DND-41 (cell line): ENCODE measurements around the gene EXD3.

Source experiments
- ATAC-seq: fragments of 200-7000 bp; cut with Tn5 transposase; 3 replicates; pipeline ENCODE4 v1.9.1; 2021; ENCODE audit warnings: low read depth; ENCODE audit not compliant: insufficient read depth
- DNase-seq: peaks from one replicate; pipeline ENCODE4 v3.0.0-alpha.2; 2020
- H2AFZ ChIP-seq: 2 replicates; pipeline ENCODE4 v1.6.0; 2012; ENCODE audit warnings: low read depth, low read length
- H3K27ac ChIP-seq: 2 replicates; pipeline ENCODE4 v1.5.1; 2012; ENCODE audit warnings: low read length, inconsistent platforms
- H3K27me3 ChIP-seq: fragments of 200-600 bp; sonication (generic); 2 replicates; pipeline ENCODE4 v1.6.0; 2012; ENCODE audit warnings: low read length, mild to moderate bottlenecking, inconsistent platforms; ENCODE audit not compliant: insufficient read depth, poor library complexity
- H3K36me3 ChIP-seq: 2 replicates; pipeline ENCODE4 v1.5.1; 2012; ENCODE audit warnings: low read length, inconsistent platforms; ENCODE audit not compliant: insufficient read depth
- H3K4me1 ChIP-seq: 2 replicates; pipeline ENCODE4 v1.5.1; 2012; ENCODE audit warnings: mild to moderate bottlenecking, low read length; ENCODE audit not compliant: insufficient read depth
- H3K4me2 ChIP-seq: 2 replicates; pipeline ENCODE4 v1.6.0; 2012; ENCODE audit warnings: mild to moderate bottlenecking, moderate library complexity, low read length, inconsistent platforms; ENCODE audit not compliant: insufficient read depth
- H3K4me3 ChIP-seq, 2 experiments: fragments of 200-600 bp in 1 of 2; shearing (Covaris generic) in 1 of 2; 2 replicates each; pipeline ENCODE4 v1.5.1; 2012 to 2016; ENCODE audit warnings: inconsistent platforms in 2 of 2, low read length in 2 of 2, mild to moderate bottlenecking in 2 of 2, low read depth in 1 of 2, moderate library complexity in 1 of 2
- H3K79me2 ChIP-seq: 2 replicates; pipeline ENCODE4 v1.6.0; 2012; ENCODE audit warnings: low read length, inconsistent platforms; ENCODE audit not compliant: insufficient read depth
- H3K9ac ChIP-seq: 2 replicates; pipeline ENCODE4 v1.6.0; 2012; ENCODE audit warnings: low read depth, mild to moderate bottlenecking, inconsistent platforms, low read length, moderate library complexity
- H3K9me3 ChIP-seq: 2 replicates; pipeline ENCODE4 v1.5.1; 2012; ENCODE audit warnings: low read length, moderate library complexity, mild to moderate bottlenecking, inconsistent platforms; ENCODE audit not compliant: insufficient read depth, severe bottlenecking
- H4K20me1 ChIP-seq: 2 replicates; pipeline ENCODE4 v1.6.0; 2012; ENCODE audit warnings: low read length; ENCODE audit not compliant: insufficient read depth
- EZH2 ChIP-seq: IDR thresholded peaks from 3 replicates; pipeline ENCODE4 v1.6.1; 2012; ENCODE audit warnings: borderline replicate concordance, low read depth, mild to moderate bottlenecking, moderate library complexity, low read length, inconsistent platforms; ENCODE audit not compliant: severe bottlenecking
- TF ChIP-seq, protein P1 (sequence below): IDR thresholded peaks from 2 replicates; pipeline ENCODE4 v1.5.1; 2012; ENCODE audit warnings: borderline replicate concordance, low read length, moderate library complexity, mild to moderate bottlenecking; ENCODE audit not compliant: poor library complexity, severe bottlenecking; ENCODE audit errors: extremely low read depth

EXD3 gene

DNA sequence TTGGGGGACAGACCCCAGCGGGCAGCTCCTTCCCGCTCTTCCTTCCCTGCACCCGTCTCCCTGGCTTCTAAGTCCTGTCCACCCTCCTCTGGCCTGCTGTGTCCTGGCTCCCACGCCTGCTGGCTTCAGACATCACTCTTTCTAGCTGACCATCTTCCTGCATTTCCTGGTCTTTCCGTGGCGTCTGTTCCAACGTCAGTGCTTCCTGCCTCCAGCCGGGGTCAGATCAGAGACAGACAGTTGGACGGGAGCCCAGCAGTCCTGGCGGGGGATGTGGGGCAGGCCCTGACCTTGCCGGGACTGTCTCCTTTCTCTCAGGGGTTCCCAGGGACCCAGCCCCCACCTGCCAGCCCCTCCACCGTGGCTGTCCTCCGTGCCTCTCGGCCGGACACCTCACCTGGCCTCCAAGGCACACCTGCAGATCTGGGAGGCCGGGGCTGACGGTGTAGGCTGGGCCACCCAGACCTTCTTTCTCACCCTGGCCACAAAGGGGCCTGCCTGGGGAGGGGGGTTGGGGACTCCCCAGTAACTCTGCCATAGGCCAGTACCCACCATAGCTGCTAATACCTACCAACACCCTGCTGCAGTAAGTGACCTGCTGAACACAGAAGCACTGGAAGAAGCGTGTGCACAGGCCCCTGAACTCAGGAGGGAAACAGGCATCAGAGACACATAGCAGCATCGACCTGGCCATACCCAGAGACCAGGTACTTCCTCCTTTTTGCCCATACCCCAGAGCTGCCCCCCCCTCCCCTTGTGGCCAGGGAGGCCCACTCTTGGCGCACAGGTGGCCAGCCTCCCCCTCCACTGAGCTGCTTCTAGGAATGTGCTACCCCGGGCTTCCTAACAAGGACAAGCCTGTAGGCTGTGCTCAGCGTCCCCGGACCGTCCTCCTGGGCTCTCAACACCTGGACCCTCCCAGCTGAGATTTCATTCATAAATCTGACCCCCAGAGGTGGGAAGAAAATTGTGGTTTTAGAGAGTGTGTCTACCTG is 126.0 kb downstream of the EXD3 start:
- Histone ChIP-seq H3K9me3 (no peaks in the 10 kb centered on the region), H3K4me1 (no peaks in the 10 kb centered on the region)
- no peak for DNase-seq

DNA sequence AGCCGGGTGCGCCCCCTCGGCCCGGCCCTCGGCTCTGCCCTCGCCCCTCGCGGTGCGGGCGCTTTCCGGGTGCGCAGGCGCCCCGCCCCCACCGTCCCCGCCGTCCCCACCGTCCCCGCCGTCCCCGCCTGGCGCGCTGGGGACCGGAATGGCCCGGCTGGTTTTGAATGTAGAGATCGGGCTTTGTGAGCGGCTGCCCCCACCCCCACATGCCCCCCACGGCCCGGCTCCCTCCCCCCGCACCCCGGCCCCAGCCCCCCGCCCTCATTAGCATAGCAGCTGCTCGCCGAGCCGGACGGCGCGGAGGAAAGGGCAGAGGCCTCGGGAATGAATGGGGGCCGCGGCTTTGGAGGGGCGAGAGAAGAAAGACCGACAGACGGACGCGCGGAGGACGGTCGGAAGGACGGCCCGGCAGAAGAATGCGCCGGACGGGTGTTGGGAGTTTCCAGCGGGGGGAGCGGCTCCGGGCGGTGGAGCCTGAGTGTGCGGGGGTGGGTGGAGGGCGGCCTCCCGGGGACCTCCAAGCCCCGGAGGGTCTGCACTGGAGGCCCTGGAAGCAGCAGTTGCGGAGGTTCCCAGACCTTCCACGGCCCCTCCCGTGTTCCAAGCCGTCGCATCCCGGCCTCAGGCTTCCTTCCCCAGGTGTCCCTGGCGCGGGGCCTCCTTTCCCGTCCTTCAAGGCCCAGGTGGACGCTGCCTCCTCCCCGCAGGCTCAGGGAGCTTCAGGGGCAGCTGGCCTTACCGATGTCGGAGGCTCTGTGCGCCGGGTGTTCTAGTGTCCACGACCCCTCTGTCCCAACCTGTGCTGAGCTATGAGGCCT is 126.9 kb downstream of the EXD3 start:
- no peaks in the 10 kb centered on the region for H3K9me3 ChIP-seq
- no peak overlapping the region for H3K27ac ChIP-seq
- H3K36me3 ChIP-seq, result no peaks in the 10 kb centered on the region
- H3K4me1 ChIP-seq, result no peaks in the 10 kb centered on the region
- no peaks in the 10 kb centered on the region for H3K27me3 ChIP-seq
- no peaks in the 10 kb centered on the region for H3K79me2 ChIP-seq
- no peak for ATAC-seq
- H3K4me2 ChIP-seq, result no peak overlapping the region
- H3K4me3 ChIP-seq, result no peak overlapping the region
- no peak for TF ChIP-seq EZH2
- TF ChIP-seq, protein P1, sequence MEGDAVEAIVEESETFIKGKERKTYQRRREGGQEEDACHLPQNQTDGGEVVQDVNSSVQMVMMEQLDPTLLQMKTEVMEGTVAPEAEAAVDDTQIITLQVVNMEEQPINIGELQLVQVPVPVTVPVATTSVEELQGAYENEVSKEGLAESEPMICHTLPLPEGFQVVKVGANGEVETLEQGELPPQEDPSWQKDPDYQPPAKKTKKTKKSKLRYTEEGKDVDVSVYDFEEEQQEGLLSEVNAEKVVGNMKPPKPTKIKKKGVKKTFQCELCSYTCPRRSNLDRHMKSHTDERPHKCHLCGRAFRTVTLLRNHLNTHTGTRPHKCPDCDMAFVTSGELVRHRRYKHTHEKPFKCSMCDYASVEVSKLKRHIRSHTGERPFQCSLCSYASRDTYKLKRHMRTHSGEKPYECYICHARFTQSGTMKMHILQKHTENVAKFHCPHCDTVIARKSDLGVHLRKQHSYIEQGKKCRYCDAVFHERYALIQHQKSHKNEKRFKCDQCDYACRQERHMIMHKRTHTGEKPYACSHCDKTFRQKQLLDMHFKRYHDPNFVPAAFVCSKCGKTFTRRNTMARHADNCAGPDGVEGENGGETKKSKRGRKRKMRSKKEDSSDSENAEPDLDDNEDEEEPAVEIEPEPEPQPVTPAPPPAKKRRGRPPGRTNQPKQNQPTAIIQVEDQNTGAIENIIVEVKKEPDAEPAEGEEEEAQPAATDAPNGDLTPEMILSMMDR, result no peak
- H4K20me1 ChIP-seq, result no peaks in the 10 kb centered on the region
- DNase-seq, result no peak
- H2AFZ ChIP-seq, result no peak overlapping the region
- no peak overlapping the region for H3K9ac ChIP-seq

More for the DNA sequence above, 126.0 kb downstream of the EXD3 start:
- no peak overlapping the region for H3K4me2 ChIP-seq
- no peaks in the 10 kb centered on the region for H4K20me1 ChIP-seq
- H3K79me2 ChIP-seq, result no peaks in the 10 kb centered on the region
- H2AFZ ChIP-seq, result no peak overlapping the region
- no peaks in the 10 kb centered on the region for H3K36me3 ChIP-seq
- no peak for ATAC-seq
- H3K27ac ChIP-seq, result no peak overlapping the region
- H3K27me3 ChIP-seq, result no peaks in the 10 kb centered on the region
- H3K4me3 ChIP-seq, result no peak overlapping the region
- no peak overlapping the region for H3K9ac ChIP-seq
- TF ChIP-seq EZH2, result no peak
- TF ChIP-seq, protein P1, result no peak

DNA sequence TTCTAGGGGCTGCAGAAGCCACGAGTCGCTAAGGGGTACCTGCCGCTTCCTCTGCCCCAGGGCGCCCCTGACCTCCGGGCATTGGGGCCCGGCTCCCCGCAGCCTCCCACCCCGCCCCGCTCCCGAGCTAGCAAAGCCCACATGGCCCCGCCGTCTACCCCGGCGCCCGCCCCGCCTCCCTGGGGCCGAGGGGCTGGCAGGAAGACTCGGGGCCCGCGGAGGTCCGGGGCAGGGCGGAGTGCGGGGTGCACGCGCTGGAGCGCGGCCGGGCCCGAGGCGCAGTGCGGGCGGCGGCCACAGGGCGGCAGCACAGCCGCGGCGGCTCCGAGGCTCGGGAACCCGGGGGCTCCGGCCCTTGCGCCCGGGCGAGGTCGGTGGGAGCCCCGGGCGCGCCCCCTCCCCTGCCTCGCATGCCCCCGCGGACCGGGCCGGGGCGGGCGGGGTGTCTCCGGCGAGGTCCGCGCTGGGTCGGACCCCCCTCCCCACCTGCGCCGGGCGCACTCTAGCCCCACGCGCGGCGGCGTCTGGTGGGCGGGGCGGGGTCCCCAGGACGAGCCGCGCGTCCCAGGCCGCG is 127.6 kb downstream of the EXD3 start:
- ATAC-seq (no peak), DNase-seq (no peak)
- H2AFZ ChIP-seq, result no peak overlapping the region
- no peak for TF ChIP-seq EZH2
- TF ChIP-seq, protein P1, result no peak
- no peak overlapping the region for H3K9ac ChIP-seq
- no peak overlapping the region for H3K4me2 ChIP-seq
- H3K9me3 ChIP-seq, result no peaks in the 10 kb centered on the region
- H4K20me1 ChIP-seq, result no peaks in the 10 kb centered on the region
- H3K36me3 ChIP-seq, result no peaks in the 10 kb centered on the region
- no peaks in the 10 kb centered on the region for H3K79me2 ChIP-seq
- H3K27me3 ChIP-seq, result no peaks in the 10 kb centered on the region
- H3K4me3 ChIP-seq, result no peak overlapping the region
- no peak overlapping the region for H3K27ac ChIP-seq
- no peaks in the 10 kb centered on the region for H3K4me1 ChIP-seq
